K562 (cell line): ENCODE results near the gene BOD1L1. TPM values are rescaled to one million over a fixed set of nuclear protein-coding genes. Genes with fewer than 3 reads are reported as not detected.
A peak's percentile ranks its signal among the peaks of the same experiment; 100 is the strongest.

ENCODE experiments used
- ATAC-seq: fragments of 200-7000 bp; cut with Tn5 transposase; 3 replicates; pipeline ENCODE4 v1.9.1; 2020; ENCODE audit warnings: moderate library complexity
- BruUV-seq: library from RNA; stranded (reverse); fragments of 400-500 nt; replicated peaks from 2 replicates; lab custom pipeline; 2021; lab: Mats Ljungman, UMichigan
- CTCF ChIA-PET: fragments of 300-600 bp; formaldehyde crosslinking; extraction: SDS; loops from one replicate; lab custom pipeline; 2021; ENCODE audit warnings: low intra/inter-chr PET ratio; lab: Yijun Ruan, JAX
- POLR2A ChIA-PET: fragments of 300-600, 350-650 bp; sonication (Branson Sonifier 250); formaldehyde crosslinking; extraction: SDS; loops from one replicate; lab custom pipeline; 2021; ENCODE audit warnings: antibody characterized with exemption, inconsistent platforms; lab: Yijun Ruan, JAX
- DNase-seq, 4 experiments: peaks; one replicate each; pipeline versions ENCODE4 v3.0.0 to v3.0.0-alpha.2; 2011 to 2018; ENCODE audit warnings: low spot score in 3 of 4, mixed read lengths in 3 of 4; ENCODE audit errors: extremely low read depth in 1 of 4
- FAIRE-seq: peaks from 2 replicates; lab custom pipeline; 2011; peaks lifted over from hg19 to GRCh38; lab: Jason Lieb, UNC
- H2AFZ ChIP-seq: 2 replicates; pipeline ENCODE4 v1.6.0; 2011; ENCODE audit warnings: low read depth, low read length, control low read depth, inconsistent platforms
- H3K27ac ChIP-seq: fragments of 200-600 bp; 3 replicates; pipeline ENCODE4 v1.8.0; 2011; ENCODE audit warnings: low read depth, mild to moderate bottlenecking, control low read depth, inconsistent platforms, low read length, moderate library complexity, mixed read lengths; ENCODE audit errors: extremely low read depth
- H3K27me3 ChIP-seq, 2 experiments: fragments of 300-600 bp in 1 of 2; 2 replicates in 1 of 2; 3 replicates in 1 of 2; pipeline versions ENCODE4 v1.6.0 to v1.8.0; 2011; ENCODE audit warnings: inconsistent platforms in 2 of 2, low read length in 2 of 2, mild to moderate bottlenecking in 1 of 2, mixed read lengths in 1 of 2, moderate library complexity in 1 of 2; ENCODE audit not compliant: control insufficient read depth in 2 of 2, insufficient read depth in 2 of 2
- H3K36me3 ChIP-seq: fragments of 300-600 bp; 3 replicates; pipeline ENCODE4 v1.8.0; 2011; ENCODE audit warnings: mild to moderate bottlenecking, low read length, inconsistent platforms; ENCODE audit not compliant: control insufficient read depth, insufficient read depth
- H3K4me1 ChIP-seq, 2 experiments: fragments of 200-600 bp in 1 of 2; replicated peaks in 1 of 2; 2 replicates in 1 of 2; 3 replicates in 1 of 2; pipeline versions ENCODE4 v1.5.1 to v1.8.0; 2011; ENCODE audit warnings: inconsistent platforms in 2 of 2, low read length in 2 of 2, mild to moderate bottlenecking in 1 of 2, mixed read lengths in 1 of 2, moderate library complexity in 1 of 2; ENCODE audit not compliant: control insufficient read depth in 2 of 2, insufficient read depth in 2 of 2
- H3K4me2 ChIP-seq: 2 replicates; pipeline ENCODE4 v1.6.1; 2011; ENCODE audit warnings: low read length, control low read depth, inconsistent platforms, mixed read lengths; ENCODE audit not compliant: insufficient read depth
- H3K4me3 ChIP-seq: fragments of 200-600 bp; sonication (generic), shearing (Covaris generic); 2 replicates; pipeline ENCODE4 v1.5.1; 2016; ENCODE audit warnings: control low read depth, inconsistent platforms
- H3K79me2 ChIP-seq: fragments of 200-600 bp; 3 replicates; pipeline ENCODE4 v1.8.0; 2011; ENCODE audit warnings: low read length, inconsistent platforms; ENCODE audit not compliant: control insufficient read depth, insufficient read depth
- H3K9ac ChIP-seq, 2 experiments: 2 replicates each; pipeline versions ENCODE4 v1.6.0 to v1.6.1; 2011; ENCODE audit warnings: low read depth in 2 of 2, low read length in 2 of 2, control low read depth in 1 of 2, inconsistent platforms in 1 of 2, mild to moderate bottlenecking in 1 of 2, mixed read lengths in 1 of 2; ENCODE audit not compliant: insufficient read depth in 1 of 2
- H3K9me1 ChIP-seq: one replicate; pipeline ENCODE4 v1.6.0; 2011; ENCODE audit warnings: inconsistent platforms, mild to moderate bottlenecking, low read length, moderate library complexity; ENCODE audit not compliant: control insufficient read depth, insufficient read depth
- H3K9me3 ChIP-seq: replicated peaks from 2 replicates; pipeline ENCODE4 v1.5.1; 2011; ENCODE audit warnings: low read depth, low read length, inconsistent platforms; ENCODE audit not compliant: control insufficient read depth, insufficient read depth
- H4K20me1 ChIP-seq: replicated peaks from 2 replicates; pipeline ENCODE4 v1.6.1; 2011; ENCODE audit warnings: low read length, inconsistent platforms, mixed read lengths; ENCODE audit not compliant: control insufficient read depth, insufficient read depth
- CREM ChIP-seq: IDR thresholded peaks from 2 replicates; pipeline ENCODE4 v1.6.1; 2014; ENCODE audit warnings: antibody characterized with exemption, low read depth
- CTCF ChIP-seq, 3 experiments: IDR thresholded peaks in 2 of 3; conservative IDR thresholded peaks in 1 of 3; 2 replicates each; pipeline ENCODE4 v1.5.1; 2011 to 2012; ENCODE audit warnings: low read length in 3 of 3, mild to moderate bottlenecking in 3 of 3, control low read depth in 2 of 3, improper control_type of control experiment in 1 of 3, inconsistent platforms in 1 of 3, low read depth in 1 of 3, mixed read lengths in 1 of 3, moderate library complexity in 1 of 3; ENCODE audit not compliant: insufficient read depth in 2 of 3
- KDM4B ChIP-seq, 2 experiments: fragments of 450-650 bp in 1 of 2; sonication (generic) in 1 of 2; IDR thresholded peaks; 2 replicates each; pipeline ENCODE4 v1.6.1; 2016 to 2017; ENCODE audit warnings: borderline replicate concordance in 2 of 2, antibody characterized with exemption in 1 of 2, low read depth in 1 of 2, mild to moderate bottlenecking in 1 of 2
- KLF16 ChIP-seq: IDR thresholded peaks from 2 replicates; pipeline ENCODE4 v1.6.1; 2016; ENCODE audit warnings: antibody characterized with exemption
- KLF6 ChIP-seq: fragments of 250-450 bp; sonication (Bioruptor Pico); IDR thresholded peaks from 2 replicates; pipeline ENCODE4 v1.4.0; 2020; ENCODE audit warnings: mild to moderate bottlenecking, moderate library complexity, borderline replicate concordance
- RCOR1 ChIP-seq, 2 experiments: IDR thresholded peaks; 2 replicates each; pipeline ENCODE4 v1.6.1; 2012; ENCODE audit warnings: low read depth in 2 of 2, low read length in 2 of 2, borderline replicate concordance in 1 of 2, improper control_type of control experiment in 1 of 2
- SIN3A ChIP-seq, 2 experiments: fragments of 150-350 bp in 1 of 2; IDR thresholded peaks; 2 replicates each; pipeline ENCODE4 v1.6.1; 2011 to 2016; ENCODE audit warnings: borderline replicate concordance in 2 of 2, low read depth in 2 of 2, low read length in 2 of 2, mild to moderate bottlenecking in 2 of 2, moderate library complexity in 2 of 2; ENCODE audit not compliant: control insufficient read depth in 1 of 2
- SMC3 ChIP-seq: conservative IDR thresholded peaks from 2 replicates; pipeline ENCODE4 v1.6.1; 2011; ENCODE audit warnings: low read depth, low read length, improper control_type of control experiment; ENCODE audit not compliant: insufficient read depth
- SRSF7 ChIP-seq: fragments of 200-400 bp; formaldehyde crosslinking; optimal IDR thresholded peaks from 2 replicates; pipeline ENCODE3; 2017; ENCODE audit warnings: mild to moderate bottlenecking, low read depth, low read length
- VEZF1 ChIP-seq: fragments of 200-800 bp; sonication (Bioruptor generic); IDR thresholded peaks from 2 replicates; pipeline ENCODE4 v1.6.1; 2017; ENCODE audit warnings: missing genetic modification characterization, missing compliant biosample characterization
- ZNF253 ChIP-seq: fragments of 250-450 bp; sonication (Bioruptor Pico); conservative IDR thresholded peaks from 2 replicates; pipeline ENCODE4 v1.6.1; 2021; ENCODE audit warnings: mild to moderate bottlenecking
- WGBS: fragments of 100-300 bp; shearing (Covaris generic); methylation state at CpG from one replicate; pipeline ENCODE4 v1.1.6; 2016; ENCODE audit warnings: low coverage, mixed read lengths; ENCODE audit not compliant: insufficient coverage; ENCODE audit errors: missing lambda C conversion rate; 5-methylcytosine and 5-hydroxymethylcytosine counted together
- in situ Hi-C: fragments of 300-500 bp; cut with MboI; formaldehyde crosslinking; loops from 4 replicates; pipeline ENCODE4 v1.15.0; 2018; ENCODE audit warnings: inconsistent platforms, mixed read lengths
- intact Hi-C: fragments of 100-400 bp; cut with micrococcal nuclease; formaldehyde crosslinking; loops from 2 replicates; pipeline ENCODE4 v1.14.2; 2022
- polyA plus RNA-seq, 8 experiments: library from polyadenylated mRNA; depleted of rRNA in 4 of 8; stranded (reverse) in 5 of 8; unstranded in 3 of 8; fragments of >200 nt; fragmentation: Nextera tagmentation in 2 of 8; fragmentation: Illumina TruSeq in 1 of 8; extraction: Ambion mirVana in 2 of 8; extraction: Trizol in 1 of 8; gene quantifications; 2 replicates each; pipeline versions ENCODE4 v1.2.1 to v1.2.3, GENCODE V29; 2011 to 2014; ENCODE audit warnings: inconsistent platforms in 1 of 8, missing spikeins in 1 of 8
- total RNA-seq, 7 experiments: library from RNA; depleted of rRNA in 6 of 7; stranded (reverse); fragments of >200 nt in 6 of 7; fragmentation: Illumina TruSeq in 2 of 7; extraction: Trizol in 2 of 7; gene quantifications; 2 replicates each; pipeline versions ENCODE4 v1.2.1 to v1.2.3, GENCODE V29; 2011 to 2021; ENCODE audit warnings: low replicate concordance in 1 of 7

BOD1L1 gene
- total and polyA plus RNA-seq, 9 of the 15 experiments (the other 6 are each of a cell fraction or from before 2014, with no cell fraction given) = 4.8 to 23.2 (median 17.7) TPM

GRCh38 chr4:13656569-13657405, 29.3 kb upstream of the BOD1L1 start (continued):
- TF ChIP-seq CTCF (IDR thresholded peaks at IDR 0.05 in 2 of 3, conservative IDR thresholded peaks at IDR 0.05 in 1 of 3; ENCODE audit: insufficient read depth in 2 of 3, low read depth in 1 of 3, low read length in 3 of 3) (peak; percentile 64 to 82 (median 78)), KLF6 (CRISPR knock-in tag) (no peak), SMC3 (peak; percentile 53; the same call in 1 of the 2 replicates), KLF16 (peak; percentile 23; the same call in 1 of the 2 replicates)

GRCh38 chr4:13654162-13654797, 26.8 kb upstream of the BOD1L1 start:
- ChIA-PET POLR2A (interaction anchor here (1.0 kb wide), 1 partner anchor 10 kb away, joined by 3 read pairs; no protein-coding TSS in a partner anchor), CTCF (interaction anchor here (0.6 to 1.6 kb wide), 2 partner anchors 802 to 918 kb away, joined by 3 to 6 read pairs; no protein-coding TSS in a partner anchor)
- under 1% methylated on average over 28 of the region's 31 CpGs for WGBS
- Histone ChIP-seq H3K36me3 (no peaks in the 10 kb centered on the region), H3K9me1 (no peaks in the 10 kb centered on the region), H3K79me2 (no peaks in the 10 kb centered on the region), H3K9ac (no peak overlapping the region), H4K20me1 (no peaks in the 10 kb centered on the region), H3K9me3 (no peaks in the 10 kb centered on the region), H2AFZ (peak overlapping the region; percentile 86), H3K4me3 (peak overlapping the region; percentile 29), H3K4me1 (peaks cover 0 to 7% of the 10 kb centered on the region in 2 experiments; a peak in 2 of 5 replicates), H3K27me3 (no peaks in the 10 kb centered on the region; a peak in 1 of 5 replicates), H3K4me2 (peak overlapping the region; percentile 72), H3K27ac (no peak overlapping the region)
- peak; percentile 99 for ATAC-seq
- in situ Hi-C loops = no loop called here
- FAIRE-seq = peak; percentile 60
- no TSS peak for BruUV-seq
- intact Hi-C loops = loop anchor here (2.0 to 10.0 kb wide), 4 partner anchors 801 to 1741 kb away; no protein-coding TSS in a partner anchor
- peak; percentile 63 to 76 (median 68) for DNase-seq
- TF ChIP-seq SRSF7 = no peak
- 0 out of 4 replicates have a peak, but pooled peaks of 1 of the 2 experiments have one; percentile 16 for TF ChIP-seq KDM4B (IDR thresholded peaks at IDR 0.05; ENCODE audit: borderline replicate concordance in 2 of 2, low read depth in 1 of 2)
- TF ChIP-seq ZNF253 (CRISPR knock-in tag) = no peak
- TF ChIP-seq VEZF1 = peak; percentile 25; the same call in 1 of the 2 replicates
- peak; percentile 31; the same call in 1 of the 2 replicates for TF ChIP-seq CREM
- peak; percentile 47 for TF ChIP-seq SMC3
- peak in 1 of 2 experiments; percentile 62; a peak in 1 of 4 replicates for TF ChIP-seq RCOR1 (IDR thresholded peaks at IDR 0.05; ENCODE audit: borderline replicate concordance in 1 of 2, low read depth in 2 of 2, low read length in 2 of 2)
- no peak for TF ChIP-seq SIN3A (IDR thresholded peaks at IDR 0.05; ENCODE audit: borderline replicate concordance in 2 of 2, control insufficient read depth in 1 of 2, low read depth in 2 of 2, low read length in 2 of 2)
